ENCODE data around the gene ZRANB1.

ZRANB1 gene

DNA sequence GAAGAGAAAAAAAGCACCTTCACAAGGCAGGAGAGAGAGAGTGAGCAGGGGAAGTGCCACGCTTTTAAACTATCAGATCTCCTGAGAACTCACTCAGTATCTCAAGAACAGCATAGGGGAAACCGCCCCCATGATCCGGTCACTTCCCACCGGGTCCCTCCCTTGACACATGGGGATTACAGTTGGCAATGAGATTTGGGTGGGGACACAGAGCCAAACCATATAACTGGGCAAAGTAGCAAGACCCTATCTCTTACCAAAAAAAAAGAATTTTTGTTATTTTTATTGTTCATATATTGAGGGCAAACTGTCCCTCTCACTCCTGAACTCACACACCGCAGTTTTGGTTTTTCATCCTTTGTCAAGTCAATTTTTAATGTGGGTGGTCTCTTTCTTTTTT lies 18.2 kb upstream of the ZRANB1 start:
- no peak for DNase-seq

GRCh38 chr10:124926548-124926947 lies 15.4 kb upstream of the ZRANB1 start:
- no peak for DNase-seq

DNA sequence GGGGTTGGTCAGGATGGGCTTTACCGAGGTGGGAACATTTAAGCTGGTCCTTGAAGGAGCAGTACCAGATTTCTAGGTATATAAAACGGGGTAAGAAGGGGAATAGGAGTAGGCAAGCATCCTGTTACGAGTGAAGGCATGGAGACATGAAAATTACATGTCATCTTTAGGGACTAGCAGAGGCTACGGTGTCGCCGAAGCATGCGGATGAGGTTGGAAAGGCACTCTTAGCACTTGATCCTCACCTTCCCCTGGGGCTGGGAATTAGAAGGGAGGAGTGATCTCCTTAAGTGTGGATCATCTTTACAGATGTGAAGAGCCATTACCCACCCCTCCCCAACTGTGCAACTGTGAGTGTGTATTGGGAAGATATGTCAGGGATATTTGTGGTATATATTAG lies 13.8 kb upstream of the ZRANB1 start:
- DNase-seq: peak; percentile 15

- no peak for DNase-seq
These were observed 13.4 kb upstream of the ZRANB1 start for GRCh38 chr10:124928545-124928944.

DNA sequence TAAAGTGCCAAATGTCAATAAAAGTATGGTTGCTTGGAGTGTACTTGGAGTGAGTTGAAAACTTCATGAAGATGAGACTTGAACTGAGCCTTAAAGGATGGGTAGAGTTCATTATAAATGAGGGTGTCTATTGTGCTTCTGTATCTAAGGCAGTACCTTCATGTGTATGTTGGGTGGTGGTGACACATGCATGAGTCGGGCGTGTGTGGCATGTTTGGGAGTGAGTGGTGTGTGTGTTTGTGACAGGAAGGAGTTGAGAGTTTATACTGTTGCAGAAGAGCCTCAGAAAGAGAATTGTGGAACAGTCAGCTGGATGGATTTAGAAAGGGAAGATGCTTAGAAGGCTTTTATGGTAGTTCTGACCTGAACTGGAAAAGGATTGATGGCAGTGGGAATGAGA lies 6.0 kb upstream of the ZRANB1 start:
- DNase-seq: no peak

GRCh38 chr10:124936813-124937212 lies 5.1 kb upstream of the ZRANB1 start:
- DNase-seq: no peak

- no peak for DNase-seq
These were observed 2.6 kb upstream of the ZRANB1 start for GRCh38 chr10:124939290-124939689.

- DNase-seq: peak; percentile 25
These were observed 620 bp downstream of the ZRANB1 start for GRCh38 chr10:124942317-124943169.

DNA sequence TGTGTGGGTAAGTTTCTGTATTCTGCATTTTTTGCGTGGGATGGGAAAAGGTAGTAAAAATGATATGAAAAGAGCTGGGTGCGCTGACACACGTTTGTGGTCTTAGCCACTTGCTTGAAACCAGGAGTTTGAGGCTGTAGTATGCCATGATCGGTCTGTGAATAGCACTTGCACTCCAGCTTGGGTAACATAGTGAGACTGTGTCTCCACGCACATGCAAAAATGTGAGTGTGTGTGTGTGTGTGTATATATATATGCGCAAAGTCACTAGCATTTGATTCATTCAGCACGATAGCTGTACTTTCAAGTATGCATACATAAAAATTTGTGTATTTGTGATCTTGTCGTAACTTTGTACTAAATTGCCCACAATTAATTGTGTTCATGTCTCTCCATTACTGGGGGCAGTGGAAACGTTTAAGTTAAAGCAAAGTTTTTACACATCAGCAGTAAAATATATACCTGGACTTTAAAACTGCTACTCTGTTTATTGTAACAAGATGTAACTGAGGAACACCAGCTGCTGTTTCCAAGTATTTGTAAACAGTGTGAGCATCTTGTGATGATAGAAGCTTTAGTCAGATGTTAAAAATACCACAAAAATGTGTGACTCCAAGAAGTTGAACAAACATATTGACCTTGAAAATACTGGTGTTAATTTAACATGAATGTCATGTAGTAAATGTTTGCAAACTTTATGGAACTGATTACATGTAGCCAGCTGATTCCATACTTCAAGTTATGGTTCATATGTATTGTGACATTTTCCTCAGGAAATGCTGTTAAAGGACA lies 1.6 kb downstream of the ZRANB1 start:
- DNase-seq: no peak

GRCh38 chr10:124944982-124945381 lies 3.1 kb downstream of the ZRANB1 start:
- DNase-seq: no peak

- no peak for DNase-seq
These were observed 5.0 kb downstream of the ZRANB1 start for GRCh38 chr10:124946945-124947344.

GRCh38 chr10:124949543-124949942 lies 7.6 kb downstream of the ZRANB1 start:
- DNase-seq: no peak

- no peak for DNase-seq
These were observed 10.2 kb downstream of the ZRANB1 start for GRCh38 chr10:124952123-124952522.

DNA sequence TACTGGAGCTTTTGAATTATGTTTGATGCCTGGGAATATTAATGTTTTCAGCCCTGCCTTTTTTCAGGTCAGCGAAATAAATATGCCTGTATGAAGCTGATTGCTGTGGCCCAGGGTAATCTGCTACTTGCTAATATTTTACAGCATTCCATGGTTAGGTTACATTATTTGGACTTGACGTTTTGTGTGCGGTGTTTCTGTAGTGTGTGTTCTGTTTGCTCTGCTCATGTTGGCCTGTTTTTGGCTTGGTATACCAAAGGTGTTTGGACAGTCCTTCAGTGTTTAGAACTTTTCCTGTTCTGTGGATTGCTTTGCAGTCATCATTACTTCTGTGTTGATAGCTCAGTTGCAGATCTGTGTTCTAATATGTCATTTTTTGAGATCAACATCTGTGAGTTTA lies 11.5 kb downstream of the ZRANB1 start:
- no peak for DNase-seq

DNA sequence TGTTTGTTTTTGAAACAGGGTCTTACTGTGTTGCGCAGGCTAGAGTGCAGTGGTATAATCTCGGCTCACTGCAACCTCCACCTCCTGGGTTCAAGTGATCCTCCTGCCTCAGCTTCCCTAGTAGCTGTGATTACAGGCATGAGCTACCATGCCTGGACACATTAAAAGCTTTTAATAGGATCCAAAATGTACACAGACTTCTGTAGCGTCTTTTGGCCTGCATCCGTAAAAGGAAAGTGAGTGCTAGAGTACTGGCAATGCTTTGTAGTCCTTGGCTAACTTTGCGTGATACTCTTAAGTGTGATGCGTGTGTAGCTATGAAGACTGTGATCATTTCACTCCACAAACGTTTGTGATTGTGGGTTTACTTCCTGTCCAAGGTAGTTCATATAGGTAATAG lies 13.3 kb downstream of the ZRANB1 start:
- DNase-seq: no peak

DNA sequence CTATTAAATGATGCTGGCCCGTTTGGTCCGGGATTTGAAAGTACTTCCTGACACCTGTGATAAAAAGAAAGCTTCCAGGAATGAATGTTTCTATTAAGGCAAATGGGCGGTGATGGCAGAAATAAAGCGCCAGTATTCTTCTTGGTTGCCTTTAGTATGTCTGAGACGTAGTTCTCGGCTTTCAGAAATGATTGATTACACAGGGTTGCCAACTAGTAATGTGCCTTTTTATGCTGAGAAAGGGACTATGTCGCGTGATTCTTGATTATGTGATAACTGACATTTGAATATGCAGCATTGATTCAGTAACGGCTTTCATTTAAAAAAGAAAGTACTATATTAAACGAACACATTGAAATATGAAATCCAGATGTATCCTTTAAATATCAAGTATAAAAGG lies 13.9 kb downstream of the ZRANB1 start:
- DNase-seq: no peak

- DNase-seq: no peak
These were observed 14.8 kb downstream of the ZRANB1 start for GRCh38 chr10:124956764-124957163.

GRCh38 chr10:124957404-124957947 lies 15.6 kb downstream of the ZRANB1 start:
- no peak for DNase-seq

DNA sequence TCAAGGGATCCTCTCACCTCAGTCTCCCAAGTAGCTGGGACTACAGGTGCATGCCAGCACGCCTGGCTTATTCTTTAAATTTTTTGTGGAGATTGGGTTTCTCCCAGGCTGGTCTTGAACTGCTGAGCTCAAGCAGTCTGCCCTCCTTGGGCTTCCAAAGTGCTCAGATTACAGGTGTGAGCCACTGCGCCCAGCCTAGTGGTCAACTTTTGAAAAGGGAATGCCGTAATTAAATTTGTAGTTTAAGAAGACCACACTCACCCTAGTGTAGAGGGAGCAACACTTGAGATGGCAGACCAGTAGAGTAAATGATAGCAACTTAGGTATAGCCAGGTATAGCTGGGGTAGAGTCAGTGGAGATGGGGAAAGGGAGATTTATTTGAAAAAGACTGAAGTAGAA lies 17.6 kb downstream of the ZRANB1 start:
- DNase-seq: no peak

GRCh38 chr10:124961248-124961570 lies 19.3 kb downstream of the ZRANB1 start:
- DNase-seq: no peak

- DNase-seq: no peak
These were observed 20.5 kb downstream of the ZRANB1 start for GRCh38 chr10:124962421-124962820.

- DNase-seq: no peak
These were observed 22.2 kb downstream of the ZRANB1 start for GRCh38 chr10:124963866-124964720.

DNA sequence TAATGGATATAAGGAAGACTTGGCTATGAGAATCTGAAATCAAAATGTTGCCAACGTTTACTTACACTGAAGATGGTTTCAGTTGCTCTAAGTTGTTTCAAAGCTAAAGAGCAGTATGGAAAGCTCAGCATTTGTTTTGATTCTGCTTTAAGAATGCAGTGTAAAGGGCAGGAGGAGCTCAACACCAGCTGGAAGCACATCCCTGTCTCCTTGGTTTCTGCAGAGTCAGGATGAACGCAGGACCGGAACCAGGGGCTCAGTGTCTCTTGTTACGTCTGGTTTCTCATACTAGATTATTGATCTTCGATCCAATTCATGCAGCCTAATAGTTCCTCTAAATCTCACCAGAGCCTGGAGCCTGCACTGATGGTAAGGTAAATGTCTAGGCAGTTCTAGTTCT lies 24.1 kb downstream of the ZRANB1 start:
- no peak for DNase-seq

All from retina (tissue), 1 donor.